ENCODE results near the gene HSD17B7.

DNA sequence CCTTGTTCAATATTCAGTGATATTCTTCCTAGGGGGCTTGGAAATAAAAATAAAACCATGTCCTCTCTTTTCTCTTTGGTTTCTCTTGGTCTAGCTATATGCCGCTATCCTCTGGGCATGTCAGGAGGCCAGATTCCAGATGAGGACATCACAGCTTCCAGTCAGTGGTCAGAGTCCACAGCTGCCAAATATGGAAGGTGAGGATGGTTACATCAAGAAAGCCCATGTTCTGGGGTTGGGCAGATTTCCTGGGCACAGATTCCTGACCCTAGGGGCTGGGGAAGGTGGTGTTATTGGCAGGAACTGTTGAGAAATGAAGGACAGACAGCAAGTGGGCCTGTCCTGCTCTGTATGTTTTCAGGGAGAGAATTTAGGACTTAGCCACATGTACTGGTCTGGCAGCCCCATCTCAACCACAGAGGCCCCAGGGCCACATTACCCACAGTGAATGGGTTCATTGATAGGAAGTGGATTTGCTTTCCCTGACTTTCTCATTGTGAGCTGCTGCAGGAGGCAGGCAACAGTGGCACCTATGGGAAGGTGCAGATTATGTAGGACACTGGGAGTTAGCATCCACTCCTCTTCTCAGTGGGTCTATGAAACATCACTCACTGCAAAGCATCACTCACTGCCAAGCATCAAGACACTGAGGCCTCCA lies 37.4 kb upstream of the HSD17B7 start:
- no peak for TF ChIP-seq POLR2A (IDR thresholded peaks at IDR 0.05)
- TF ChIP-seq, protein P1, sequence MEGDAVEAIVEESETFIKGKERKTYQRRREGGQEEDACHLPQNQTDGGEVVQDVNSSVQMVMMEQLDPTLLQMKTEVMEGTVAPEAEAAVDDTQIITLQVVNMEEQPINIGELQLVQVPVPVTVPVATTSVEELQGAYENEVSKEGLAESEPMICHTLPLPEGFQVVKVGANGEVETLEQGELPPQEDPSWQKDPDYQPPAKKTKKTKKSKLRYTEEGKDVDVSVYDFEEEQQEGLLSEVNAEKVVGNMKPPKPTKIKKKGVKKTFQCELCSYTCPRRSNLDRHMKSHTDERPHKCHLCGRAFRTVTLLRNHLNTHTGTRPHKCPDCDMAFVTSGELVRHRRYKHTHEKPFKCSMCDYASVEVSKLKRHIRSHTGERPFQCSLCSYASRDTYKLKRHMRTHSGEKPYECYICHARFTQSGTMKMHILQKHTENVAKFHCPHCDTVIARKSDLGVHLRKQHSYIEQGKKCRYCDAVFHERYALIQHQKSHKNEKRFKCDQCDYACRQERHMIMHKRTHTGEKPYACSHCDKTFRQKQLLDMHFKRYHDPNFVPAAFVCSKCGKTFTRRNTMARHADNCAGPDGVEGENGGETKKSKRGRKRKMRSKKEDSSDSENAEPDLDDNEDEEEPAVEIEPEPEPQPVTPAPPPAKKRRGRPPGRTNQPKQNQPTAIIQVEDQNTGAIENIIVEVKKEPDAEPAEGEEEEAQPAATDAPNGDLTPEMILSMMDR (IDR thresholded peaks at IDR 0.05): no peak

All from vagina (tissue), 2 donors.